A549 treated with Hydrocortisone at 1 μM for 4 hours (cell line): ENCODE results near the gene GTPBP3. TPM values are rescaled to one million over a fixed set of nuclear protein-coding genes. Genes with fewer than 3 reads are reported as not detected.

Experiments
- total RNA-seq: library from RNA; stranded (reverse); fragments of 200-300 nt; extraction: Qiagen RNA extraction; gene quantifications from 5 replicates; pipeline ENCODE4 v1.2.3, GENCODE V29; 2022

GTPBP3 gene
- total RNA-seq: 18.2 to 22.0 TPM (median 19.5 TPM) in 5 replicates

GRCh38 chr19:17336872-17337674, at the start of gene GTPBP3:
Gene GTPBP3, plus strand, starts transcription at chr19:17337553. Its CDS starts 59 bp downstream, at chr19:17337612.

GRCh38 chr19:17303167-17303939, 34.0 kb upstream of the GTPBP3 start, which contains the start of gene ABHD8:
Gene ABHD8, minus strand, starts transcription at chr19:17303425. Its CDS starts 1,809 bp downstream, at chr19:17301616.

DNA sequence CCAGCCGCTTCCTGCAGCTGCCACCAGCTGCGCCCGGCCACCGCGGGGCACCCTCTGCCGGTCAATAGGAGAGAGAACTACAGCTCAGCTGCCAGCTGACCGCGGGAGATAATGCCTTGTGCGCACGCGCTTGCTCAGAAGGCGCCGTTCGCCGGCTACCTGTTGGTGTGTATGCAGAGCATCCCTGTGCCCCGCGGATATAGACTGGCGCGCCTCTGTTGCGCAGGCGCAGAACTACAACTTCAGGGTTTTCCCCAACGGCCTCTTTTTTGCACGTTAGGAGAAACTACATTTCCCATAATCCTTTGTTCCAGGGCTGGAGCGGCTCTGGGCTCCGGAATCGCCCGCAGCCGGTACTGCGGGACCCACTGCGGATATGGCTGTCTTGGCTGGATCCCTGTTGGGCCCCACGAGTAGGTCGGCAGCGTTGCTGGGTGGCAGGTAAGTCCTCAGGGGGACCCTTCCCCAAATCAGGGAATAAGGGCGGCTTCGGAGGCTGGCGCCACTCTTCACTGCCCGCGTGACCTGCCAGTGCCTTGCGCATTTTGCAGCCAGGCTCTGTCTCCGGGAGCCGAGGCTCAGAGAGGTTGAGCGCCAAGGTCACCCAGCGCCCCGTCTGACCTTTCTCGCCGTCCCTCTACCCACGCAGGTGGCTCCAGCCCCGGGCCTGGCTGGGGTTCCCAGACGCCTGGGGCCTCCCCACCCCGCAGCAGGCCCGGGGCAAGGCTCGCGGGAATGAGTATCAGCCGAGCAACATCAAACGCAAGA, 31.7 kb upstream of the GTPBP3 start, which contains the start of gene MRPL34:
Gene MRPL34 (plus strand): TSS at position 356 of the 768 bp plus-strand sequence. CDS start 21 bp downstream, at position 377.

GRCh38 chr19:17309198-17309964, 28.0 kb upstream of the GTPBP3 start, which contains the start of gene DDA1:
Gene DDA1, plus strand, starts transcription at chr19:17309563. Its CDS starts 92 bp downstream, at chr19:17309655.

GRCh38 chr19:17334414-17335409, 2.6 kb upstream of the GTPBP3 start, which contains the start of gene ANO8:
Gene ANO8, minus strand, starts transcription at chr19:17334855. Its CDS starts 185 bp downstream, at chr19:17334670.

GRCh38 chr19:17376935-17377600, 39.7 kb downstream of the GTPBP3 start, which contains the start of gene PLVAP:
Gene PLVAP, minus strand, starts transcription at chr19:17377342. Its CDS starts 54 bp downstream, at chr19:17377288.

Other genes with a start within 250 kb of the GTPBP3 start
- gene USE1, start 122.2 kb upstream of the GTPBP3 start, total RNA-seq: 13.7 to 17.8 TPM (median 15.3 TPM) in 5 replicates
- 9.6 to 13.3 TPM (median 11.6 TPM) in 5 replicates for gene OCEL1, start 111.3 kb upstream of the GTPBP3 start, total RNA-seq
- gene NR2F6, start 91.6 kb upstream of the GTPBP3 start, total RNA-seq: 29.3 to 63.7 TPM (median 62.0 TPM) in 5 replicates
- gene USHBP1, start 72.8 kb upstream of the GTPBP3 start, total RNA-seq: 0.02 TPM in 1 of 5 replicates, not detected in the others
- 56.7 to 66.0 TPM (median 61.4 TPM) in 5 replicates for gene BABAM1, start 70.1 kb upstream of the GTPBP3 start, total RNA-seq
- gene ANKLE1, start 55.7 kb upstream of the GTPBP3 start, total RNA-seq: 0.36 to 0.58 TPM (median 0.38 TPM) in 5 replicates
- 1.8 to 3.2 TPM (median 2.8 TPM) in 5 replicates for gene ABHD8, start 34.1 kb upstream of the GTPBP3 start, total RNA-seq
- 61.1 to 87.7 TPM (median 75.2 TPM) in 5 replicates for gene MRPL34, start 31.7 kb upstream of the GTPBP3 start, total RNA-seq
- gene DDA1, start 28.0 kb upstream of the GTPBP3 start, total RNA-seq: 51.9 to 57.5 TPM (median 53.8 TPM) in 5 replicates
- 2.3 to 3.8 TPM (median 3.0 TPM) in 5 replicates for gene ANO8, start 2.7 kb upstream of the GTPBP3 start, total RNA-seq
- gene PLVAP, start 39.8 kb downstream of the GTPBP3 start, total RNA-seq: not detected in 5 replicates
- gene CCDC194, start 56.6 kb downstream of the GTPBP3 start, total RNA-seq: not detected in 5 replicates
- 0.12 to 0.23 TPM (median 0.16 TPM) in 4 of 5 replicates, not detected in the other for gene BST2, start 68.1 kb downstream of the GTPBP3 start, total RNA-seq
- gene MVB12A, start 82.5 kb downstream of the GTPBP3 start, total RNA-seq: 29.3 to 41.6 TPM (median 39.4 TPM) in 5 replicates
- gene TMEM221, start 111.1 kb downstream of the GTPBP3 start, total RNA-seq: 0.47 to 0.76 TPM (median 0.56 TPM) in 5 replicates
- not detected in 5 replicates for gene NXNL1, start 123.4 kb downstream of the GTPBP3 start, total RNA-seq
- 2.4 to 2.9 TPM (median 2.5 TPM) in 5 replicates for gene SLC27A1, start 133.0 kb downstream of the GTPBP3 start, total RNA-seq
- gene PGLS, start 174.1 kb downstream of the GTPBP3 start, total RNA-seq: 44.9 to 78.0 TPM (median 72.0 TPM) in 5 replicates
- gene COLGALT1, start 218.1 kb downstream of the GTPBP3 start, total RNA-seq: 64.7 to 70.3 TPM (median 66.3 TPM) in 5 replicates